Activated CD8-positive, alpha-beta T cell treated with anti-CD3 and anti-CD28 coated beads, Interleukin-2, amount 10 ng/mL, durations not matched to agents 7 days and 5 days (primary cell): Measurements from ENCODE around the gene CASP6. TPM values are rescaled to one million over a fixed set of nuclear protein-coding genes. Genes with fewer than 3 reads are reported as not detected.

Experiments
- ATAC-seq: fragments of 150-1000 bp; cut with Tn5 transposase; one replicate; pipeline ENCODE4 v1.10.0; 2021; ENCODE audit warnings: moderate library complexity
- CTCF ChIA-PET: fragments of 350-600 bp; sonication (Branson Sonifier 250); formaldehyde crosslinking; loops from one replicate; lab custom pipeline; 2021; ENCODE audit warnings: antibody characterized with exemption; lab: Charles Lee
- POLR2A ChIA-PET: fragments of 350-600 bp; sonication (Branson Sonifier 250); formaldehyde crosslinking; loops from one replicate; lab custom pipeline; 2021; ENCODE audit warnings: antibody characterized with exemption; lab: Charles Lee
- DNase-seq: peaks from one replicate; pipeline ENCODE4 v3.0.0-alpha.2; 2020
- H3K27ac Mint-ChIP-seq: one replicate; pipeline ENCODE4 v1.8.0; 2021; ENCODE audit warnings: mild to moderate bottlenecking, mixed read lengths
- H3K27me3 Mint-ChIP-seq: one replicate; pipeline ENCODE4 v1.8.0; 2021; ENCODE audit warnings: low read depth, mixed read lengths
- H3K36me3 Mint-ChIP-seq: one replicate; pipeline ENCODE4 v1.8.0; 2021; ENCODE audit warnings: low read depth, mixed read lengths
- H3K4me1 Mint-ChIP-seq: one replicate; pipeline ENCODE4 v1.8.0; 2021; ENCODE audit warnings: low read depth, mixed read lengths
- H3K4me3 Mint-ChIP-seq: one replicate; pipeline ENCODE4 v1.8.0; 2021; ENCODE audit warnings: mild to moderate bottlenecking, mixed read lengths
- H3K9me3 Mint-ChIP-seq: one replicate; pipeline ENCODE4 v1.8.0; 2022; ENCODE audit warnings: mixed read lengths; ENCODE audit not compliant: insufficient read depth
- total RNA-seq, 2 experiments: library from RNA; stranded (reverse); gene quantifications; one replicate each; pipeline ENCODE4 v1.2.3, GENCODE V29; 2021

CASP6 gene
- total RNA-seq, 2 experiments from 2014 or later: 24.1 to 25.5 TPM

DNA sequence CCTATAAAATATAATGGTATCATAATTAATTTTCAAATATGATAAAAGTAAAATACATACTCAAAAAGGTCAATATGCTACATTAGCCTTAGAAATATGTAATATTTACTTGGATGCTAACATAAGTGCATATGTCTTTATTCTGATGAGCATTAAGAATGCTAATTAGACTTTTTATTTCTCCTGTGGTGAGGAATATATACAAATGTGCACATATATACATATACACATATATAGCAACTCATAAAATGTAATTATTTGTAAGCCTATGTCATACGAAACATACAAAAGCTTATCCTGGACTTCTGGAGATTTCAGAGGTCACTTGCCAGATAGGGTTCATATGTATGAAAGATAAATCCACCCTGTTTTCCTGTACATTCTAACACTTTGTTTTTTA is 15.5 kb upstream of the CASP6 start:
- DNase-seq (no peak), ATAC-seq (no peak)
- Mint-ChIP-seq H3K9me3 (no peaks in the 10 kb centered on the region), H3K4me3 (no peak overlapping the region), H3K4me1 (peaks cover 4% of the 10 kb centered on the region), H3K27me3 (no peaks in the 10 kb centered on the region), H3K36me3 (peaks cover 22% of the 10 kb centered on the region), H3K27ac (no peak overlapping the region)
- POLR2A ChIA-PET: no interaction called here
- CTCF ChIA-PET: no interaction called here

DNA sequence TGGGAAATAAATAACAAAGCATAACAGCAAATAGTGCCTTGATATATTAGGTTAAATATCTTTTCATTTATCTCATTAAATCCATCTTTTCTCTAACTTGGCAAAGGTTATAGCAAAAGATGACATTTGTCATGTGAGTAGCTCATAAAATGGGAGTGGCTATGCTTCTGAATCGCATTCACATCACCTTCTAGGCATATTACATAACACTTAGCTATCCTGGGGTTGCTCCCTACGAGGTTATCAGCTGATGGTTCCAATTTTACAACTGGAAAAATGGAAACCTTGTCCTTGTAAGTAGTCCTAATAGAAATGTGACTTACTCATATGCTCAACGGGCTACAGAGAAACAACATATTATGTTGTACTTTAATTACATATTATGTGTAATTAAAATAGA is 10.3 kb upstream of the CASP6 start:
- no peaks in the 10 kb centered on the region for H3K27me3 Mint-ChIP-seq
- H3K27ac Mint-ChIP-seq: no peak overlapping the region
- POLR2A ChIA-PET: no interaction called here
- H3K4me3 Mint-ChIP-seq: no peak overlapping the region
- peaks cover 16% of the 10 kb centered on the region for H3K36me3 Mint-ChIP-seq
- CTCF ChIA-PET: no interaction called here
- DNase-seq: no peak
- H3K4me1 Mint-ChIP-seq: peaks cover 4% of the 10 kb centered on the region
- H3K9me3 Mint-ChIP-seq: no peaks in the 10 kb centered on the region
- ATAC-seq: no peak

DNA sequence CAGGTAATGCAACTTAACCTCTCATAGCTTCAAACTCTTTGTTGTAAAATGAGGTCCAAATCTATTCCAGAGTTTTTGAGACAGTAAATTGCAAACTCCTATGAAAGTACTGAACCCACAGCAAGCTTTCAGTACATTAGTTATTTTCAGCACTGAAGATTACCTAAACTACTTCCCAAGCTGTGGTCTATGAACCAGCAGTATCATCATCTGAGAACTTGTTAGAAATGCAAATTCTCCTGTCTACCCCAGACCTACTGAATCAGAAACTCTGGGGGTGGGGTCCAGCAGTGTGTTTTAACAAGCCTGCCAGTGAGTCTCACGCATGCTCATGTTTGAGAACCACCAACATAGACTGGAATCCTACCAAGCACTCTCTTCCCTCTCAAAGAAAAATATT is 5.7 kb upstream of the CASP6 start:
- ChIA-PET POLR2A (no interaction called here), CTCF (no interaction called here)
- Mint-ChIP-seq H3K9me3 (no peaks in the 10 kb centered on the region), H3K36me3 (no peaks in the 10 kb centered on the region), H3K27ac (no peak overlapping the region), H3K4me1 (peaks cover 4% of the 10 kb centered on the region), H3K4me3 (no peak overlapping the region), H3K27me3 (no peaks in the 10 kb centered on the region)
- no peak for ATAC-seq
- no peak for DNase-seq

DNA sequence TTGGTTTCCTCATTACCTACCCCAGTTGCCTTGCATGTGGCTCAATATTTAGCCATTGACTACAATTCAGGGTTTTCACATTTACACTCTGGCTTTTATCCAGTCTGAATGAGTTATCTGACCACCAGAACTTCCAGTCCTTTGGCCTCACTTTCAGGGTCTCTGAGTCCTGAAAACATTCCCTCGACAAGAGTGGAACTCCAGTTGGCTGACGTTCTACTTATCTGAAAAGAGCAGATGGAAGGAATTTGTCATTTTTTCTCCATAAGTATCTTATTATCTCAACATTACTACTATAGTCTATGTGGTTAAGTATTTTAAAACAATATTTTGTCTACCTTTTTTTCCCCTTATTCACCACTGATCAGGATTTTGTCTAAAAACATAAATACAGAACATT is 5.2 kb upstream of the CASP6 start:
- ATAC-seq (no peak), DNase-seq (no peak)
- ChIA-PET CTCF (no interaction called here), POLR2A (no interaction called here)
- no peaks in the 10 kb centered on the region for H3K9me3 Mint-ChIP-seq
- H3K36me3 Mint-ChIP-seq: no peaks in the 10 kb centered on the region
- no peaks in the 10 kb centered on the region for H3K27me3 Mint-ChIP-seq
- H3K4me3 Mint-ChIP-seq: no peak overlapping the region
- no peak overlapping the region for H3K27ac Mint-ChIP-seq
- H3K4me1 Mint-ChIP-seq: peaks cover 9% of the 10 kb centered on the region

GRCh38 chr4:109703664-109704361 is 568 bp upstream of the CASP6 start:
- DNase-seq: no peak
- Mint-ChIP-seq H3K4me3 (peak overlapping the region; percentile 95), H3K9me3 (no peaks in the 10 kb centered on the region), H3K4me1 (peaks cover 26% of the 10 kb centered on the region), H3K36me3 (peaks cover 22% of the 10 kb centered on the region), H3K27ac (peak overlapping the region; percentile 91), H3K27me3 (no peaks in the 10 kb centered on the region)
- CTCF ChIA-PET: interaction anchor here (0.8 to 4.9 kb wide), 11 partner anchors 8 to 271 kb away, joined by 3 to 23 read pairs (median 4); partner anchors contain the start of genes RRH and SEC24B
- POLR2A ChIA-PET: interaction anchor here (1.6 to 4.1 kb wide), 3 partner anchors 18 to 270 kb away, joined by 3 to 26 read pairs (median 15); partner anchors contain the start of genes MCUB and SEC24B
- no peak for ATAC-seq

GRCh38 chr4:109701566-109702410 is 1.5 kb downstream of the CASP6 start:
- peak overlapping the region; percentile 95 for H3K4me3 Mint-ChIP-seq
- CTCF ChIA-PET: interaction anchor here (0.5 to 4.9 kb wide), 14 partner anchors 10 to 269 kb away, joined by 3 to 23 read pairs (median 5); partner anchors contain the start of genes RRH and SEC24B
- ATAC-seq: no peak
- POLR2A ChIA-PET: interaction anchor here (0.6 to 4.1 kb wide), 6 partner anchors 11 to 268 kb away, joined by 3 to 26 read pairs (median 12); partner anchors contain the start of genes MCUB and SEC24B
- DNase-seq: peak; percentile 24
- H3K9me3 Mint-ChIP-seq: no peaks in the 10 kb centered on the region
- no peaks in the 10 kb centered on the region for H3K27me3 Mint-ChIP-seq
- peak overlapping the region; percentile 91 for H3K27ac Mint-ChIP-seq
- H3K36me3 Mint-ChIP-seq: peaks cover 31% of the 10 kb centered on the region
- H3K4me1 Mint-ChIP-seq: peaks cover 36% of the 10 kb centered on the region

DNA sequence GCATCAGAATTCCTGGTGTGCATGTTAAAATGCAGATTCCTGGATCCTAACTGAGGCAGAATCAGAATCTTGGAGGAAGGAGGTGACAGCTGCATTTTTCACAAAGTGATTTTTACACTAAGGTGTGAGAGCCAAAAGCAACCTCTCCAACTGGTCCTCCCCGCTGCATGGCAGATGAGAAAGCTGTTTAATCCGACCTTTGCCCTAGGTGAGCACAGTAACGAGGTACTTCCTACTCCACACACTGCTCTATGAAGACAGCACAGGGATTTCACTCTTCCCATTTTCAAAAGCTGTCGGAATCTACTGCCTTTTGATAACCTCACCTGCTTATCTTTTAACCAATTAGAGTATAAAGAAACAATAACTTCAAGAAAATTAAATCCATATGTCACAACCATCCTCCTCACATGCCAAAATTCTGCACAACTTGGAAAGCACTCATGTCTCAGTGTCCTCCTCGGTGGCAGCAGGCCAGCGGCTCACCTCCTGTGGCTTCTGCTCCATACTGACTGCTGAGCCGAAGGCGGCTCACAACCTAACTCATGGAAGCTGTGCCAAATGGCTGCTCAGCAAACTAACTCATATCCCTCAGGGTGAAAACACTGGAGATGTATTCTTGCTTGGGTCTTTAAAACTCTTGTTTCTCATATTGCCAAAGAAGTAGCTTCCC is 3.6 kb downstream of the CASP6 start:
- Mint-ChIP-seq H3K4me1 (peaks cover 36% of the 10 kb centered on the region), H3K36me3 (peaks cover 37% of the 10 kb centered on the region), H3K27ac (no peak overlapping the region), H3K9me3 (no peaks in the 10 kb centered on the region), H3K27me3 (no peaks in the 10 kb centered on the region), H3K4me3 (no peak overlapping the region)
- DNase-seq (no peak), ATAC-seq (no peak)
- ChIA-PET CTCF (interaction anchor here (0.7 to 4.9 kb wide), 4 partner anchors 9 to 267 kb away, joined by 3 to 23 read pairs (median 3); partner anchors contain the start of genes PLA2G12A and SEC24B), POLR2A (interaction anchor here (0.6 to 2.0 kb wide), 3 partner anchors 138 to 269 kb away, joined by 3 to 9 read pairs (median 4); partner anchors contain the start of gene MCUB)

- no peak overlapping the region for H3K4me3 Mint-ChIP-seq
- H3K4me1 Mint-ChIP-seq: peaks cover 28% of the 10 kb centered on the region
- ATAC-seq: no peak
- no peaks in the 10 kb centered on the region for H3K9me3 Mint-ChIP-seq
- CTCF ChIA-PET: interaction anchor here (0.8 to 1.6 kb wide), 2 partner anchors 32 to 36 kb away, joined by 3 read pairs; partner anchors contain the start of gene PLA2G12A
- DNase-seq: no peak
- H3K27me3 Mint-ChIP-seq: no peaks in the 10 kb centered on the region
- H3K36me3 Mint-ChIP-seq: peaks cover 48% of the 10 kb centered on the region
- POLR2A ChIA-PET: interaction anchor here (1.0 kb wide), 1 partner anchor 139 kb away, joined by 3 read pairs; the partner anchor contains the start of gene MCUB
- no peak overlapping the region for H3K27ac Mint-ChIP-seq
These were observed 4.6 kb downstream of the CASP6 start for GRCh38 chr4:109698656-109699055.

GRCh38 chr4:109691411-109691920 is 11.8 kb downstream of the CASP6 start:
- ATAC-seq (no peak), DNase-seq (no peak)
- Mint-ChIP-seq H3K36me3 (peaks cover 68% of the 10 kb centered on the region), H3K27ac (peak overlapping the region; percentile 82), H3K27me3 (no peaks in the 10 kb centered on the region), H3K4me3 (no peak overlapping the region), H3K9me3 (no peaks in the 10 kb centered on the region), H3K4me1 (peaks cover 29% of the 10 kb centered on the region)
- CTCF ChIA-PET: interaction anchor here (0.7 to 1.6 kb wide), 4 partner anchors 9 to 264 kb away, joined by 3 to 5 read pairs (median 4); partner anchors contain the start of genes PLA2G12A and SEC24B
- POLR2A ChIA-PET: interaction anchor here (1.3 to 2.8 kb wide), 3 partner anchors 10 to 131 kb away, joined by 4 to 15 read pairs (median 5); partner anchors contain the start of gene MCUB

GRCh38 chr4:109690690-109691410 is 12.4 kb downstream of the CASP6 start:
- DNase-seq: peak; percentile 33
- Mint-ChIP-seq H3K27ac (peak overlapping the region; percentile 82), H3K9me3 (no peaks in the 10 kb centered on the region), H3K27me3 (no peaks in the 10 kb centered on the region), H3K4me3 (peak overlapping the region; percentile 33), H3K4me1 (peaks cover 29% of the 10 kb centered on the region), H3K36me3 (peaks cover 70% of the 10 kb centered on the region)
- peak; percentile 93 for ATAC-seq
- CTCF ChIA-PET: interaction anchor here (0.7 to 1.6 kb wide), 4 partner anchors 9 to 264 kb away, joined by 3 to 5 read pairs (median 4); partner anchors contain the start of genes PLA2G12A and SEC24B
- POLR2A ChIA-PET: interaction anchor here (1.3 to 2.8 kb wide), 3 partner anchors 10 to 130 kb away, joined by 4 to 15 read pairs (median 5); partner anchors contain the start of gene MCUB
